Stimulated activated CD4-positive, alpha-beta T cell treated with anti-CD3 and anti-CD28 coated beads, Interleukin-4, amount 100 ng/mL, for 4 hours (primary cell): ENCODE data around the gene SEH1L.
"Not testable (repeated sequence)": the region's sequence is repeated elsewhere in the genome, so short reads cannot be mapped to it uniquely, and the experiment has no call there.

Experiments
- DNase-seq, 2 experiments: peaks; one replicate each; pipeline ENCODE4 v3.0.0-alpha.2; 2020

The SEH1L gene, protein sequence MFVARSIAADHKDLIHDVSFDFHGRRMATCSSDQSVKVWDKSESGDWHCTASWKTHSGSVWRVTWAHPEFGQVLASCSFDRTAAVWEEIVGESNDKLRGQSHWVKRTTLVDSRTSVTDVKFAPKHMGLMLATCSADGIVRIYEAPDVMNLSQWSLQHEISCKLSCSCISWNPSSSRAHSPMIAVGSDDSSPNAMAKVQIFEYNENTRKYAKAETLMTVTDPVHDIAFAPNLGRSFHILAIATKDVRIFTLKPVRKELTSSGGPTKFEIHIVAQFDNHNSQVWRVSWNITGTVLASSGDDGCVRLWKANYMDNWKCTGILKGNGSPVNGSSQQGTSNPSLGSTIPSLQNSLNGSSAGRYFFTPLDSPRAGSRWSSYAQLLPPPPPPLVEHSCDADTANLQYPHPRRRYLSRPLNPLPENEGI

DNA sequence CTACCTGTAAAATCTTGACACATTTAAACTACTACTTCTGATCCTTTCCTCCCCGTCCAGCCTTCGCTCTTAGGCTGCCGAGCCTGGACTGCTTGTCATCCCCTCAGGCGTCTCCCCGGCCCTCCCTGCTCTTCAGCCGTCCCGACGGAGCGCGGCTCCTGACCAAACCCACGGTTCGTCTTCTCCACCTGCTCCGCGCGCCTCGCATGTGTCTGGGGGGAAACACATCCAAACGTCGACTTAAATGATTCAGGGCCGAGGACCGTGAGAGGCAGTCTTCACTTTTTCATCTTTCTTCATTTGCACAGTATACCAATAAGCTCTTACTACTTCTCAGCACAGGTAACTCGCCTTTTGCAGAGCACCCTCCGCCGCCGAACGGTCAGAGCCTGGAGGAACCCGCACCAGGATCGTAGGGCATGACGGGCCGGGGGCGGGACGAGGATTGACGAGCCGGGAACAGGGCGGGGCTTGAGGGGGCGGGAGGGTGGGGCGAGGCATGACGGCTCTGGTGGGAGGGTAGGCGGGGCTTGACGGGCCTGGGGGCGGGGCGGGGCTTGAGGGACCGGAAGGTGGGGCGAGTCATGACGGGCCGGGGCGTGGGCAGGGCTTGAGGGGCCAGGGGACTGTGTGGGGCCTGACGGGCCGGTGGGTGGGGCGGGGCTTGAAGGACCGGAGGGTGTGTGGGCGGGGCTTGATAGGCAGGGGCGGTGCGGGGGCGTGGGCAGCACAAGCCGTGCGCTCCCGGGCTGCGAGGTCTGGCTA lies at the start of gene SEH1L:
Gene SEH1L, plus strand, starts transcription at position 727 of the 765 bp plus-strand sequence. CDS start 111 bp downstream, outside the sequence.
- peak; percentile 98 to 100 for DNase-seq

DNA sequence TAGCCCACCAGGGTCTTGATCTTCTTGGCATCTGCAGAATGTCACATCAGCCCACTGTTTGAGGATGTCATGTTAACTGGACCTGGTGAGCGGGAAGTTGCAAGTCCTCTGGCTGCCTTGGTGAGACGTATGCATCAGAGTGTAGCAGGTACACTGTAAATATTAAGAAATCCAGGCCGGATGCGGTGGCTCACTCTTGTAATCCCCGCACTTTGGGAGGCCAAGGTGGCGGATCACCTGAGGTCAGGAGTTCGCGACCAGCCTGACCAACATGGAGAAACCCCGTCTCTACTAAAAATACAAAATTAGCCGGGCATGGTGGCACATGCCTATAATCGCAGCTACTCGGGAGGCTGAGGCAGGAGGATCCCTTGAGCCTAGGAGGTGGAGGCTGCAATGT lies 46.6 kb upstream of the SEH1L start:
- DNase-seq: not testable (repeated sequence)

DNA sequence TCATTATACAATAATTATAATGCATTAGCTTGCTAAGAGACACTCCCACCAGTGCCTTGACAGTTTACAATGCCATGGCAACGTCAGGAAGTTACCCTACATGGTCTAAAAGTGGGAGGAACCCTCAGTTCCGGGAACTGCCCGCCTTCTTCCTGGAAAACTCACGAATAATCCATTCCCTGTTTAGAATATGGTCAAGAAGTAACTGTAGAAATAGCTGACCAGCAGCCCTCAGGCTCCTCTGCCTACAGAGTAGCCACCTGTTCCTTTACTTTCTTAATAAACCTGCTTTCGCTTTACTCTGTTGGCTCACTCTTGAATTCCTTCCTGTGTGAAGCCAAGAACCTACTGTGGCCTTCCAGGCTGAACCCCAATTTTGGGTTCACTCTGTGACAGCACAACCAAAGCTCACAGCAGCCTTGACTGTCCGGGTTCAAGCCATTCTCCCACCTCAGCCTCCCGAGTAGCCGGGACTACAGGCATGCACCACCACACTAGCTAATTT lies 43.7 kb upstream of the SEH1L start:
- DNase-seq: peak; percentile 43 to 50

DNA sequence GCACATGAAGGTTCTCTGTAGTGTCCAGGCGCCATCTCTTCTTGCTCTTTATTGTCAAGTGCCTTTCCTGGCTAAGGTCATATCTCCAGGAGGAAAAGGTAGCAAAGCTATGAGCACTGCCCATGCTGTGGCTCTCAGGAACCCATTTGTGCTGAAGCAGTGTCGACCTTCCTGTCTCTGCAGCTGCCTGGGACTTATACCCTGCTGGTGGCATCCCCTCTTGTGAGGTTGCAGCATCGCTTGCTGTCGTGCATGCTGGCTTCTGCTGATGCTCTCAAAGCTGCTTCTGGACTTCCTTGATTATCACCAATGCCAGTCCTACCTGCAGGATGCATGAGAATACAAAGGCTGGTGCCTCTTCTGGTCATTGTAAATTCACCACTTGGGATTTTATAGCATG lies 41.7 kb upstream of the SEH1L start:
- no peak for DNase-seq

GRCh38 chr18:12906773-12907172 lies 41.0 kb upstream of the SEH1L start:
- no peak for DNase-seq

DNA sequence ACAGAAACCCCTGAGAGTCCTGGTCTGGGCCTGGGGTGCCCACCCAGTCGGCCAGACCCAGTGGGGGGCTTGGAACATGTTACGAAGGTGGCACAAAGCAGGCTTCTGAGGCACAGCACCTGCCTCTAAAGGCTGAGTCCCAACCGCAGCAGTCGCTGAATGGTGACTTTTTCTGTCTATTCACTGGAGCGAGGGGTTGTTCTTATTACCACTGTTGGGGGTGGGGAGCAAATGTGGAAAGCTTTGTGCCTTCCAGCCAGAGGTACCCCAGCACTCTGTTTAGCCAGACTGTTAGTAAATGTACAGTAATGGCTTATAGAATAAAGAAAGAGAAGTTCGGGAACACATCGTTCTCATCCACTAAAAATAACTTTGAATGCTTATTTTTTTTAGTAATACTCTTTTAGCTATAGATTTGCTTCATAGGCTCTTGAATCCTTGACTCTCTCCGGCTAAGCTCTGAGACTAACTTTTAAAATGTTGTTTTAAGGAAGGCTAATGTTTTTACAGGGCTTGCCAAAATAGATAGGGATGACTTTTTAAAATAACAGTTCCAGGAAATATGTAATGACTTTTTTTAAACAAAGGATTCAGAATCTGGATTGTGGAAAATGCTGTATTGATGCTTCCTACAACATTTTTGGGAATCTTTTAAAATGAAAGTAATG lies 40.4 kb upstream of the SEH1L start:
- no peak for DNase-seq

DNA sequence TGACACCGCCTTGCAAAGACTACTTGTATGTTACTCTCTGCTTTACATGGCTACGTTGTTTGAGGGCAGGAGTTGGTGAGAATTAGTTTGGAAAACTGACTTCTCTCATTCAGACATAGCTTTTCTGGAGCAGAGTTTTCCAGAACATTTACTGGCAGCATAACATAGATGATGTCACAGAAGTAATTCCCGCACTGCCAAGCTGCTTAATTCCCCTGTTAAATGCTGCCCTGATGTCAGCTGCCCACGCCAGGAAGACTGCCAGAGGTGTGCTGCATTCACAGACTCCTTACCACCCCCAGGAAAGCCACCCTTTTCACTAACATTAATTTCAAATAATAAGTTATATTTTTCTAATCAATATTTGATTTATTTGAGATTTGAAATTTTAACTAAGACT lies 39.1 kb upstream of the SEH1L start:
- DNase-seq: no peak

DNA sequence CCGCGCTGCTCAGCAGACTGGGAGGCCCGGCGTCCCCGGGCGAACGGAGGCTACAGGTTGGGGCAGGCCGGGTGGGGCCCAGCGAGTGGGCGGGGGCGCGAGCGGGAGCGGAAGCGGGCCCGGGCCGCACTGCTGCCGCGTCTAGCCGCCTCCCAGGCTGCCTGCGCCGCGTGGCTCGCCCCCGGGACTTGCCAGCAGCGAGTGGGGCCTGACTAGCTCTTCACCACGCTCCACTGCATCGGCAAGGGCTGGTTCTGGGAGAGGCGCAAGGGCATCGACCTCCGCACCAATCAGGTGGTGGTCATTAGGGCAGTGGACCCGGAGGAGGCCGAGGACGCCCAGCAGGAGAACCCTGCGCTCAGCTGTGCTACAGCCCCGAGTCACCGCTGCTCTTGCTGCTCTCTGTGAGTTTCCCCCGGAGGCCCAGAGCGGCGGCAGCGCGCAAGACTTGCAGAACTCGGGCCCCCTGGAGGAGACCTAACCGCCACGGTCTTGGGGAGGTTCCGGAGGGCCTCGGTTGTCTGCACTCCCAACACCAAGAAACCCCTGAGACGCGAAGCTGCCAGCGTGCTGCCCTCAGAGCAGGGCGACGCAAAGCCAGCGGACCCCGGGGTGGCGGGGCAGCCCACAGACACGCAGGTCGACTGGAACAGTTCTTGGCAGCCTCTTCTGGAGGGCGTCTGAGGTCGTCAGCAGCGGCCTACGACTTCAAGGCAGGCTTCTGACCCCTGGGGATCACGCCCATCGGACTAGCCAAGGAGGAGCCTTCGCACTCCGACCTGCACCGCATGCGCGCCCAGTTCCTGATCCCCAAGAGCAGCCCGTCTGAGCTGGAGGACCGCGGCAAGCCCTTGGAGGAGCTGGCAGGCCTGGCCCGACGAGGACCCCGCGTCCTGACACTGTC lies 36.5 kb upstream of the SEH1L start:
- peak; percentile 52 to 58 for DNase-seq

- no peak for DNase-seq
Measured at GRCh38 chr18:12911929-12912703, 35.7 kb upstream of the SEH1L start.

- no peak for DNase-seq
Measured at GRCh38 chr18:12921178-12921577, 26.6 kb upstream of the SEH1L start.

- DNase-seq: no peak
Measured at GRCh38 chr18:12922266-12922665, 25.5 kb upstream of the SEH1L start.

- no peak for DNase-seq
Measured at GRCh38 chr18:12924616-12925015, 23.2 kb upstream of the SEH1L start.

- DNase-seq: no peak
Measured at GRCh38 chr18:12928206-12928605, 19.6 kb upstream of the SEH1L start.

DNA sequence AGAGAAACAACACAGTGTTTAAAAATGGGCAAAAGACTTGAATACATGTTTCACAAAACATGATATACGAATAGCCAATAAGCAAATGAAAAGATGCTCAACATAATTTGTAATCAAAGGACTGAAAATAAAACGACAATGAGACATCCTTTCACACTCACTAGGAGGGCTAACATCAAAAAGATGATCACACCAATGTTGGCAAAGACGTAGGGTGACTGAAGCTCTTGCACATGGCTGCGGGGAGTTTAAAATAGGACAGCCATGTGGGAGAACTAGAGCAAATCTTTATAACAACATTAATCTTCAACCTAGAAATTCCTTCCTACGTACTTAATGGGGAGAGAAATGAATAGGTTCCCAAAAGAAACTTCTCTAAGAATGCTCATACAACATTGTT lies 19.2 kb upstream of the SEH1L start:
- DNase-seq: no peak

DNA sequence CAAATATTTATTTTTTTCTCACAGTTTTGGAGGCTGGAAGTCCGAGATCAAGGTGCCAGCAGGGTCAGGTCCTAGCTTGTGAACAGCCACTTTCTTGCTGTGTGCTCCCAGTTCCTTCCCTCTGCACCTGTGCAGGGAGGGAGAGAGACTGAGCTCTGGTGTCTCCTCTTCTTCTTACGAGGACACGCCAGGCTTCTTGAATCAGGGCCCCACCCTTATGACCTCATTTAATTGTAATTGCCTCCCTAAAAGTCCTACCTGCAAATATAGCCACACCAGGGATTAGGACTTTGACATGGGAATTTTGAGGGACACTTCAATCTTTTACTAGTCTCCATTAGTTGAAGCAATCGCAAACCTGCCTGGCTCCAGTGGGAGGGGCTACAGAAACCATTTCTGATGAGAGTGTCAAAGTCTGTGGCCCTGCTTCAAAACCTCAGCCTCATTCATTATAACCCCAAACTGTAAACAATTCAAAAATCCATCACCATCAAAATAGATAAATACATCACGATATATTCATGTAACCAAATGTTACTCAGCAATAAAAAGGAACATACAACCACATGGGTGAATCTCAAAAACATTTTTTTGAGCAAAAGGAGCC lies 18.2 kb upstream of the SEH1L start:
- DNase-seq: no peak

- no peak for DNase-seq
Measured at GRCh38 chr18:12930376-12930775, 17.4 kb upstream of the SEH1L start.

GRCh38 chr18:12930908-12931307 lies 16.9 kb upstream of the SEH1L start:
- DNase-seq: no peak

GRCh38 chr18:12933327-12933726 lies 14.5 kb upstream of the SEH1L start:
- DNase-seq: no peak

DNA sequence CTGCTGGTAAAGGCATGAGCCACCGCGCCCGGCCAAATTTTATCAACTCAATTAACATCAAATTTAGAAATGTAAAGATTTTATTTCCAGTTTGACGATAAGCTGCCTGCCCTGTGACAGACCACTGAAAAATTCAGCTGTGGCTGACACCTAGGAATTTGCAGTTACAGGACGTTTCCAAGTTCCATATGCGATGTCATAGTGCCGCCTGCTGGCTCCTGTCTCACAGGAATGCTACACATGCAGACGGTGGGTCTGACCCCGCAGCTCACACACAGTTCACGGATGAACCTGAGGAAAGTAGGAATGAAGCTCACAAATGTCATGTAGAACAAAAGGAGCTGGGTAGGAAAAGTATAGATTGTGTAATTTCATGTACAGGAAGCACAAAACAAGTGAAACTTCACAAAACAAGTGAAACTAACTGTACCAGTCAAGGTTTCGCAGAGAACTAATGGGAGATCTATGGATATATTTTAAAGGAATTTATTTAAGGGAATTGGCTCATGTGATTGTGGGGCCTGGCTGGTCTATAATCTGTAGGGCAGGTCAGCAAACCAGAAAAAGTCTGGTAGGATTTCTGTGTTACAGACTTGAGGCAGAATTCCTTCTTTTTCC lies 13.2 kb upstream of the SEH1L start:
- DNase-seq: peak; percentile 70 to 71

DNA sequence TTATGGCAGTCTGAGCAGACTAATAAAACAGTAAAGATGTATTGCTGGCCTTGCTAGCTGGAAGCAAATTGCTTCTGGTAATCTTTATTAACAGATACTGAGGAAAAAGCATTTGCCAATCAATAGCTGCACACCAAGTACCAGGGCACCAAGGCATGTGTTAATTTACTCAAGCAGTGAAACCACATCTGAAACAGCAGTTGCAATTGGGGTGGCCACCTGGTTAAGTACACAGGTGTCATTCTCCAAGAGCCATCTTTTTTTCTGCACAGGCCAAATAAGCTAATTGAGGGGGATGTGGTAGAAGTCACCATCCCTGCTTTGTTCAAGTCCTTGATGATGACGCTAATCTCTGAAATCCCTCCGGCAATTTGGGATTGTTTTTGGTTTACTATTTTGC lies 8.6 kb upstream of the SEH1L start:
- DNase-seq: no peak

- no peak for DNase-seq
Measured at GRCh38 chr18:12943215-12943614, 4.6 kb upstream of the SEH1L start.
